Effector CD4-positive, alpha-beta T cell (primary cell): ENCODE data around the gene SOBP.

Experiments
- DNase-seq: peaks from one replicate; pipeline ENCODE4 v3.0.0-alpha.2; 2020

Gene SOBP

GRCh38 chr6:107622269-107622668 lies 132.4 kb downstream of the SOBP start:
- no peak for DNase-seq

GRCh38 chr6:107624050-107624449 lies 134.1 kb downstream of the SOBP start:
- DNase-seq: no peak

GRCh38 chr6:107624541-107624940 lies 134.6 kb downstream of the SOBP start:
- no peak for DNase-seq

- no peak for DNase-seq
Observed at GRCh38 chr6:107625264-107625663, 135.3 kb downstream of the SOBP start.

GRCh38 chr6:107626645-107627044 lies 136.7 kb downstream of the SOBP start:
- DNase-seq: no peak

- DNase-seq: no peak
Observed at GRCh38 chr6:107627969-107628368, 138.1 kb downstream of the SOBP start.

GRCh38 chr6:107628878-107629277 lies 139.0 kb downstream of the SOBP start:
- DNase-seq: no peak

- DNase-seq: no peak
Observed at GRCh38 chr6:107629548-107630129, 139.7 kb downstream of the SOBP start.

- DNase-seq: no peak
Observed at GRCh38 chr6:107630348-107630977, 140.5 kb downstream of the SOBP start.

GRCh38 chr6:107632381-107633136 lies 142.6 kb downstream of the SOBP start:
- DNase-seq: no peak

GRCh38 chr6:107633680-107634323 lies 143.9 kb downstream of the SOBP start:
- no peak for DNase-seq

GRCh38 chr6:107634324-107635056 lies 144.6 kb downstream of the SOBP start:
- no peak for DNase-seq

- DNase-seq: no peak
Observed at GRCh38 chr6:107635057-107635515, 145.2 kb downstream of the SOBP start.

GRCh38 chr6:107636486-107636885 lies 146.6 kb downstream of the SOBP start:
- no peak for DNase-seq

GRCh38 chr6:107637316-107638315 lies 147.7 kb downstream of the SOBP start:
- DNase-seq: no peak

GRCh38 chr6:107638493-107638892 lies 148.6 kb downstream of the SOBP start:
- no peak for DNase-seq

GRCh38 chr6:107639511-107639910 lies 149.6 kb downstream of the SOBP start:
- DNase-seq: no peak

- DNase-seq: no peak
Observed at GRCh38 chr6:107641071-107641470, 151.2 kb downstream of the SOBP start.

- no peak for DNase-seq
Observed at GRCh38 chr6:107641500-107641941, 151.6 kb downstream of the SOBP start.

GRCh38 chr6:107642095-107642860 lies 152.4 kb downstream of the SOBP start:
- DNase-seq: no peak
